Activated gamma-delta T cell treated with anti-CD3 and anti-CD28 coated beads, Interleukin-2, amount 50 U/mL, for 16 hours (primary cell): Measurements from ENCODE around the gene SLC27A5.
"Not testable (repeated sequence)": the region's sequence is repeated elsewhere in the genome, so short reads cannot be mapped to it uniquely, and the experiment has no call there.

ENCODE experiments used
- DNase-seq: peaks from one replicate; pipeline ENCODE4 v3.0.0-alpha.2; 2020; ENCODE audit warnings: low read depth

SLC27A5 gene

GRCh38 chr19:58468216-58468839, 43.5 kb downstream of the SLC27A5 start:
- DNase-seq: no peak

GRCh38 chr19:58466760-58467589, 44.8 kb downstream of the SLC27A5 start, which contains the start of gene ZNF324:
Gene ZNF324 (plus strand): TSS chr19:58467080. CDS start chr19:58469186, 2,106 bp downstream.
- peak; percentile 98 for DNase-seq

GRCh38 chr19:58466089-58466759, 45.6 kb downstream of the SLC27A5 start:
- DNase-seq: no peak

- DNase-seq: no peak
Observed at GRCh38 chr19:58460039-58460438, 51.8 kb downstream of the SLC27A5 start.

- no peak for DNase-seq
Observed at GRCh38 chr19:58456111-58456510, 55.7 kb downstream of the SLC27A5 start.

- no peak for DNase-seq
Observed at GRCh38 chr19:58455306-58455705, 56.5 kb downstream of the SLC27A5 start.

- DNase-seq: no peak
Observed at GRCh38 chr19:58453743-58454142, 58.0 kb downstream of the SLC27A5 start.

- DNase-seq: peak; percentile 95
Observed at GRCh38 chr19:58451358-58452101, 60.3 kb downstream of the SLC27A5 start, which contains the start of gene ZNF324B. Gene ZNF324B (plus strand): TSS chr19:58451622. CDS start chr19:58453702, 2,080 bp downstream.

- no peak for DNase-seq
Observed at GRCh38 chr19:58450856-58451357, 60.9 kb downstream of the SLC27A5 start.

- DNase-seq: not testable (repeated sequence)
Observed at GRCh38 chr19:58449980-58450379, 61.8 kb downstream of the SLC27A5 start.

GRCh38 chr19:58448860-58449259, 62.9 kb downstream of the SLC27A5 start:
- DNase-seq: not testable (repeated sequence)
